Mesenchymal stem cell (in vitro differentiated cells and primary cell): ENCODE measurements around the gene EGLN2.
A peak's percentile ranks its signal among the peaks of the same experiment; 100 is the strongest.
"Not testable (repeated sequence)": the region's sequence is repeated elsewhere in the genome, so short reads cannot be mapped to it uniquely, and the experiment has no call there.

Source experiments
- DNase-seq: peaks from one replicate; pipeline ENCODE4 v3.0.0-alpha.2; 2013
- H2AFZ ChIP-seq: one replicate; pipeline ENCODE4 v1.6.1; 2013; ENCODE audit warnings: low read depth, mild to moderate bottlenecking, control low read depth, inconsistent platforms, low read length, moderate library complexity
- H2AK5ac ChIP-seq: 2 replicates; pipeline ENCODE4 v1.6.1; 2013; ENCODE audit warnings: low read length, moderate library complexity, mild to moderate bottlenecking, inconsistent platforms; ENCODE audit not compliant: severe bottlenecking
- H2BK120ac ChIP-seq: one replicate; pipeline ENCODE4 v1.6.1; 2013; ENCODE audit warnings: low read depth, mild to moderate bottlenecking, inconsistent platforms, low read length, moderate library complexity
- H2BK12ac ChIP-seq, 2 experiments: one replicate each; pipeline ENCODE4 v1.6.1; 2013; ENCODE audit warnings: inconsistent platforms in 2 of 2, low read length in 2 of 2, mild to moderate bottlenecking in 2 of 2, moderate library complexity in 2 of 2, control low read depth in 1 of 2
- H2BK15ac ChIP-seq: one replicate; pipeline ENCODE4 v1.6.1; 2013; ENCODE audit warnings: mild to moderate bottlenecking, low read depth, inconsistent platforms; ENCODE audit not compliant: poor library complexity, severe bottlenecking
- H2BK5ac ChIP-seq: 2 replicates; pipeline ENCODE4 v1.6.1; 2013; ENCODE audit warnings: low read depth, mild to moderate bottlenecking, low read length, control low read depth, inconsistent platforms; ENCODE audit not compliant: poor library complexity, severe bottlenecking
- H3K14ac ChIP-seq, 2 experiments: one replicate each; pipeline ENCODE4 v1.6.1; 2013; ENCODE audit warnings: inconsistent platforms in 2 of 2, low read length in 2 of 2, control low read depth in 1 of 2, mild to moderate bottlenecking in 1 of 2, moderate library complexity in 1 of 2
- H3K18ac ChIP-seq, 2 experiments: one replicate each; pipeline ENCODE4 v1.6.1; 2013; ENCODE audit warnings: inconsistent platforms in 2 of 2, low read length in 2 of 2, control low read depth in 1 of 2, low read depth in 1 of 2, mild to moderate bottlenecking in 1 of 2
- H3K23ac ChIP-seq, 2 experiments: one replicate each; pipeline ENCODE4 v1.6.1; 2013; ENCODE audit warnings: inconsistent platforms in 2 of 2, low read length in 2 of 2, mild to moderate bottlenecking in 2 of 2, moderate library complexity in 2 of 2, control low read depth in 1 of 2
- H3K27ac ChIP-seq: 2 replicates; pipeline ENCODE4 v1.5.1; 2013; ENCODE audit warnings: mild to moderate bottlenecking, moderate library complexity, low read length, control low read depth, inconsistent platforms; ENCODE audit not compliant: poor library complexity, severe bottlenecking
- H3K27me3 ChIP-seq, 2 experiments: 2 replicates each; pipeline versions ENCODE4 v1.6.1 to v1.7.0; 2013; ENCODE audit warnings: low read length in 2 of 2, mild to moderate bottlenecking in 2 of 2, moderate library complexity in 2 of 2, control low read depth in 1 of 2, inconsistent platforms in 1 of 2; ENCODE audit not compliant: control insufficient read depth in 1 of 2, insufficient read depth in 1 of 2
- H3K36me3 ChIP-seq, 2 experiments: 2 replicates each; pipeline versions ENCODE4 v1.6.1 to v1.7.0; 2013; ENCODE audit warnings: low read length in 2 of 2, control low read depth in 1 of 2, inconsistent platforms in 1 of 2, low read depth in 1 of 2, mild to moderate bottlenecking in 1 of 2; ENCODE audit not compliant: insufficient read depth in 2 of 2, control insufficient read depth in 1 of 2
- H3K4ac ChIP-seq, 2 experiments: one replicate each; pipeline ENCODE4 v1.6.1; 2013; ENCODE audit warnings: inconsistent platforms in 2 of 2, low read length in 2 of 2, mild to moderate bottlenecking in 2 of 2, moderate library complexity in 2 of 2, control low read depth in 1 of 2, low read depth in 1 of 2
- H3K4me1 ChIP-seq: 2 replicates; pipeline ENCODE4 v1.6.1; 2013; ENCODE audit warnings: low read depth, low read length, control low read depth; ENCODE audit not compliant: control insufficient read depth, insufficient read depth
- H3K4me2 ChIP-seq: 2 replicates; pipeline ENCODE4 v1.6.1; 2013; ENCODE audit warnings: low read length, mild to moderate bottlenecking, inconsistent platforms; ENCODE audit not compliant: poor library complexity, severe bottlenecking
- H3K4me3 ChIP-seq, 2 experiments: 2 replicates each; pipeline versions ENCODE4 v1.5.1 to v1.7.0; 2013; ENCODE audit warnings: low read length in 2 of 2, mild to moderate bottlenecking in 2 of 2, control low read depth in 1 of 2, low read depth in 1 of 2; ENCODE audit not compliant: insufficient read depth in 1 of 2
- H3K79me1 ChIP-seq: replicated peaks from 2 replicates; pipeline ENCODE4 v1.6.1; 2013; ENCODE audit warnings: mild to moderate bottlenecking, control low read depth, low read length, inconsistent platforms; ENCODE audit not compliant: poor library complexity, severe bottlenecking
- H3K9ac ChIP-seq: 2 replicates; pipeline ENCODE4 v1.7.0; 2013; ENCODE audit warnings: mild to moderate bottlenecking, low read length, moderate library complexity
- H3K9me3 ChIP-seq: 2 replicates; pipeline ENCODE4 v1.7.0; 2013; ENCODE audit warnings: mild to moderate bottlenecking, low read length; ENCODE audit not compliant: control insufficient read depth
- H4K8ac ChIP-seq: one replicate; pipeline ENCODE4 v1.6.1; 2013; ENCODE audit warnings: inconsistent platforms, mild to moderate bottlenecking, low read length, moderate library complexity
- H4K91ac ChIP-seq: one replicate; pipeline ENCODE4 v1.6.1; 2013; ENCODE audit warnings: mild to moderate bottlenecking, low read length, inconsistent platforms
- WGBS: methylation state at CpG from one replicate; pipeline ENCODE4 v1.1.7; 2013; ENCODE audit warnings: mixed read lengths; 5-methylcytosine and 5-hydroxymethylcytosine counted together

Gene EGLN2

DNA sequence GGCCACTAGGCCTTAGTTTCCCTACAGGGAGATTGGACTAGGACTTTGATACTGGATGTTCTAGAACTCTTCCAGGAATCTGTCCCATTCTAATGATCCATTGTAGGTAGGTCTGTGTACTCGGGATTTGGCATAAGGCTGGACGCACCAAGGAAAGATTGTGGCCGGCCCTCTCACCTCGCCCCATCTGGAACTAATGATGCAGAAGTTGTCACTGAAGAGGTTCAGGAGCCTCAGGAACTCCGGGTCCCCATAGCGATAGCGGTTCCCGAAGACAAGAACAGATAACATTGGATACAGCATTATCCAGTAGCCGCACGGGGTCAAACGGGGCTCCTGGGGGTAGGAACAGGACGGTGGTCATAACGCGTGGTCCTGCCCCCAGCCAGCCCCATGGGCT, 11.2 kb downstream of the EGLN2 start:
- no peak overlapping the region for H3K4ac ChIP-seq
- peak overlapping the region in 1 of 2 experiments; percentile 60 for H3K4me3 ChIP-seq
- H2AFZ ChIP-seq = no peak overlapping the region
- peak overlapping the region; percentile 61 for H2AK5ac ChIP-seq
- H2BK5ac ChIP-seq = no peak overlapping the region
- no peak for DNase-seq
- H3K18ac ChIP-seq = peak overlapping the region in 1 of 2 experiments; percentile 18
- H2BK15ac ChIP-seq = no peak overlapping the region
- peak overlapping the region; percentile 7 for H4K91ac ChIP-seq
- H3K9ac ChIP-seq = peak overlapping the region; percentile 54
- peak overlapping the region in 1 of 2 experiments; percentile 42 for H2BK12ac ChIP-seq
- peak overlapping the region; percentile 32 for H3K4me2 ChIP-seq
- H3K27me3 ChIP-seq = peaks cover 0 to 22% of the 10 kb centered on the region in 2 experiments
- peaks cover 19% of the 10 kb centered on the region for H3K79me1 ChIP-seq
- no peak overlapping the region for H3K23ac ChIP-seq
- peaks cover 44 to 45% of the 10 kb centered on the region in 2 experiments for H3K36me3 ChIP-seq
- H3K9me3 ChIP-seq = no peaks in the 10 kb centered on the region
- H4K8ac ChIP-seq = peak overlapping the region; percentile 66
- WGBS = 79% methylated on average over 8 of the region's 14 CpGs
- no peak overlapping the region for H3K14ac ChIP-seq
- H2BK120ac ChIP-seq = no peak overlapping the region
- peaks cover 32% of the 10 kb centered on the region for H3K4me1 ChIP-seq
- H3K27ac ChIP-seq = no peak overlapping the region

DNA sequence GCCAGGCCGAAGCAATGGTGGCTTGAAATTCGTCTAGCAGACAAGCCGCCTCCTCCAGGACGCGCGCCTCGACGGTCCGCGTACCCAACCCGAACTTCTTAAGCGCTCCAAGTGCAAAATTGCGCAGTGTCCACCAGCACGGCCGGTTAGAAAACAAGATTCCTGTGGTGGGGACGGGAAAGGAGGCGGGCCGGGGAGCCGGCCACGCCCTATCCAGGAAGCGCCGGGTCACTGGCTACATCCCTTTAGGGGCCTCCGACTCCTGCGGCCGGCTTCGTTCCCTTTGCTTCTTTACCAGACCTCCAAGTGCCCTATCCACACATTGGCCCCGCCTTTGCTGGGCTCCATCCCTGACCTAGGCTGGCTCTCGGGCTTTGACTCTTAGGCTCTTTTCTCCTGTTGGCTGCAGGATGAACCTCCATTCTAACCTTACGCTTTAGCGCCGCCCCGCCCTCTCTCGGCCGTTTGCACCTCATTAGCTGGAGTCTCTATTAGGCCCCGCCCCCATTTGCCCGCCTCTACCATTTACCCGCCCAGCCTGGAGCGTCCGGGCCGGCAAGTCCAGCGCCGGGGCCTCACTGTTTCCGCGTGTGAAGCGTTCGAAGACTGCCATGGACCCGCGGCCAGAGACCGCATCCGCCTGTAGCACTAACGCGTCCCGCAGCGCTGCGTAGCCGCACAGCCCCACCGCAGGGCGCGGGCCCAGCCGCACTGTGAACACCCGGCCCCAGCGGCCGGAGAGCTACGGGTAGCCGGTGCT, 11.8 kb downstream of the EGLN2 start:
- H3K9ac ChIP-seq = peak overlapping the region; percentile 54
- not testable (repeated sequence) for H3K4ac ChIP-seq, H2AFZ ChIP-seq, H2BK120ac ChIP-seq, H4K8ac ChIP-seq, H2BK15ac ChIP-seq, H3K14ac ChIP-seq, H2AK5ac ChIP-seq, H3K9me3 ChIP-seq, H2BK12ac ChIP-seq, H2BK5ac ChIP-seq, H4K91ac ChIP-seq, H3K18ac ChIP-seq
- peaks cover 32% of the 10 kb centered on the region for H3K4me1 ChIP-seq
- H3K36me3 ChIP-seq = peaks cover 38 to 39% of the 10 kb centered on the region in 2 experiments
- peaks cover 0 to 27% of the 10 kb centered on the region in 2 experiments for H3K27me3 ChIP-seq
- WGBS = 5% methylated on average over 41 of the region's 65 CpGs
- H3K23ac ChIP-seq = peak overlapping the region in 1 of 2 experiments; percentile 28
- H3K79me1 ChIP-seq = peaks cover 17% of the 10 kb centered on the region
- peak overlapping the region; percentile 35 to 60 for H3K4me3 ChIP-seq
- peak overlapping the region; percentile 48 for H3K27ac ChIP-seq
- peak; percentile 93 for DNase-seq
- peak overlapping the region; percentile 72 for H3K4me2 ChIP-seq

DNA sequence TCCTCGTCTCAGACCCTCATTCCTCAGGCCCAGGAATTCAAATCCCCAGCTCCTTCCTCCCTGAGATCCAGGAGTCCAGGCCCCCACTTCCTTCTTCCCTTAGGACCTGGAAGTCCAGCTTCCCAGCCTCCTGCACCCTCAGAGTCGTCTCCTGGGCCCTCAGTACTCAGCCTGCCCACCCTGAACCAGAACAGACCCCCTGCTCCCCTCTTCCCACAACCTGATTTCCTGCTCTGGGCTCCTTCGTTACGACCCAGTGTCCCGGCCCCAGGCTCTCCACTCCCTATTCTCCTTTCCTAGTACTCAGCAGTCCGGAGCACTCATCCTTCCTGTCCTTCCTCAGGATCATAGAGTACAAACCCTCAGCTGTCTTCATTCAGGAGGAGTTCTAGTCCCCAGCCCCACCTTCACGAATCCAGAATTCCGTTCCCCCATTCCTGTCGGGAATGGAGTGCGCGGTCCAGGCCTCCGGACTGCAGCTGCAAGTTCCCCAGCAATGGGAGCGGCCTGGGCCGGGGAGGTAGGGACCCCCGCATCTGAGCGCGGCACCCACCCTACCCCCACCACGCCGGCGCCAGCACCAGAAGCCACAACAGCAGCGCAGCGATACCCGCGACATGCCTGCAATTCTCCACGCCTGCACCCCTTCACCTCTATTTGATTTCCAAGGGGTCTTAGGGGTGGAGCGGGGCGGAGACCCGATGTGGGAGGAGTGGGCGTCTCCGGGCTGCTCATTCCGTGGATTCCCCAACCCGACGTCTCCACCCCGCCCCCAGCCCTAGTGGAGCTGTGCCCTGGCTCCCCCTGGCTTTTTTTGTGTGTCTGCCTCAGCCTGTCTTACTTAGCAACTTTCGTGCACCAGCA, 12.7 kb downstream of the EGLN2 start:
- no peaks in the 10 kb centered on the region for H3K9me3 ChIP-seq
- no peak overlapping the region for H2AK5ac ChIP-seq
- no peak overlapping the region for H2AFZ ChIP-seq
- H3K36me3 ChIP-seq = peaks cover 32 to 33% of the 10 kb centered on the region in 2 experiments
- no peak overlapping the region for H2BK5ac ChIP-seq
- peak overlapping the region; percentile 15 to 60 for H3K4me3 ChIP-seq
- WGBS = 24% methylated on average over 24 of the region's 35 CpGs
- peak overlapping the region; percentile 54 for H3K9ac ChIP-seq
- peak overlapping the region; percentile 53 for H3K4me2 ChIP-seq
- peaks cover 26% of the 10 kb centered on the region for H3K4me1 ChIP-seq
- no peak overlapping the region for H2BK15ac ChIP-seq
- H2BK12ac ChIP-seq = peak overlapping the region in 1 of 2 experiments; percentile 66
- peak; percentile 22 for DNase-seq
- peaks cover 17% of the 10 kb centered on the region for H3K79me1 ChIP-seq
- no peak overlapping the region for H3K14ac ChIP-seq
- H3K27me3 ChIP-seq = peaks cover 0 to 27% of the 10 kb centered on the region in 2 experiments
- peak overlapping the region; percentile 1 for H4K8ac ChIP-seq
- no peak overlapping the region for H2BK120ac ChIP-seq
- H3K4ac ChIP-seq = peak overlapping the region in 1 of 2 experiments; percentile 85
- H4K91ac ChIP-seq = no peak overlapping the region
- H3K18ac ChIP-seq = peak overlapping the region; percentile 23 to 44
- no peak overlapping the region for H3K23ac ChIP-seq
- H3K27ac ChIP-seq = no peak overlapping the region

DNA sequence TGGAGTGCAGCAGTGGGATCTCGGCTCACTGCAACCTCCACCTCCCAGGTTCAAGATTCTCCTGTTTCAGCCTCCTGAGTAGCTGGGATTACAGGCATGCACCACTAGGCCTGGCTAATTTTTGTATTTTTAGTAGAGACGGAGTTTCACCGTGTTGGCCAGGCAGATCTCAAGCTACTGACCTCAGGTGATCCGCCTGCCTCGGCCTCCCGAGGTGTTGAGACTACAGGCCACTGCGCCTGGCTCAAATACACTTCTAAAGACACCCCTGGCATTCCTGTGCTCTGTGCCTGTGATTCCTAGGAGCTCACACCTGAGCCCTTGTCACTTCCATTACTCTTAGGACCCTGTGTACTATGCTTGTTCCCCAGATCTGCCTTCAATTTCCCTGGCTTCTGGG, 13.6 kb downstream of the EGLN2 start:
- H2AFZ ChIP-seq, H2BK12ac ChIP-seq, H2BK15ac ChIP-seq, H3K14ac ChIP-seq, H3K23ac ChIP-seq, H3K4me3 ChIP-seq, H3K9ac ChIP-seq, H2AK5ac ChIP-seq, H3K9me3 ChIP-seq, H3K4me2 ChIP-seq, H2BK5ac ChIP-seq, H2BK120ac ChIP-seq, H4K91ac ChIP-seq, H4K8ac ChIP-seq, H3K27ac ChIP-seq, DNase-seq: not testable (repeated sequence)
- Histone ChIP-seq H3K36me3 (peaks cover 26% of the 10 kb centered on the region in 2 experiments), H3K27me3 (peaks cover 0 to 27% of the 10 kb centered on the region in 2 experiments), H3K4ac (peak overlapping the region in 1 of 2 experiments; percentile 1), H3K79me1 (peaks cover 17% of the 10 kb centered on the region), H3K4me1 (peaks cover 21% of the 10 kb centered on the region), H3K18ac (peak overlapping the region in 1 of 2 experiments; percentile 34)
- 87% methylated on average over 7 of the region's 7 CpGs for WGBS
